ENCODE measurements around the gene HLA-DRB1. TPM values are rescaled to one million over a fixed set of nuclear protein-coding genes. Genes with fewer than 3 reads are reported as not detected.
"Not testable (repeated sequence)": the region's sequence is repeated elsewhere in the genome, so short reads cannot be mapped to it uniquely, and the experiment has no call there.

HLA-DRB1 gene
- total RNA-seq, 4 donors from 2014 or later = 28.2 to 93.2 (median 49.1) TPM

GRCh38 chr6:32551410-32551809 lies 38.2 kb downstream of the HLA-DRB1 start:
- H3K4me3 ChIP-seq = no peak overlapping the region
- no peak for DNase-seq (ENCODE audit: extremely low spot score)
- no peak overlapping the region for H3K27ac ChIP-seq (replicated peaks in 1 of 4)
- H3K36me3 ChIP-seq = no peaks in the 10 kb centered on the region
- no peaks in the 10 kb centered on the region for H3K27me3 ChIP-seq
- H3K4me1 ChIP-seq = no peaks in the 10 kb centered on the region
- 52% methylated on average over 5 of the region's 5 CpGs for WGBS
- TF ChIP-seq POLR2A (IDR thresholded peaks at IDR 0.05; ENCODE audit: low read depth) (no peak), CTCF (IDR thresholded peaks at IDR 0.05) (no peak), EP300 (IDR thresholded peaks at IDR 0.05) (no peak), POLR2AphosphoS5 (IDR thresholded peaks at IDR 0.05) (no peak)
- intact Hi-C loops (cut with DNase I) = no loop called here
- no peaks in the 10 kb centered on the region for H3K9me3 ChIP-seq

GRCh38 chr6:32539839-32540238 lies 49.8 kb downstream of the HLA-DRB1 start:
- no peaks in the 10 kb centered on the region for H3K36me3 ChIP-seq
- intact Hi-C loops (cut with DNase I) = no loop called here
- H3K27me3 ChIP-seq = no peaks in the 10 kb centered on the region
- no peak overlapping the region for H3K4me3 ChIP-seq
- 85% methylated on average over 5 of the region's 5 CpGs for WGBS
- TF ChIP-seq POLR2AphosphoS5 (IDR thresholded peaks at IDR 0.05) (no peak), CTCF (IDR thresholded peaks at IDR 0.05) (no peak), EP300 (IDR thresholded peaks at IDR 0.05) (no peak)
- no peak for DNase-seq (ENCODE audit: extremely low spot score)
- no peak overlapping the region for H3K27ac ChIP-seq (replicated peaks in 1 of 4)
- H3K4me1 ChIP-seq = no peaks in the 10 kb centered on the region
- no peaks in the 10 kb centered on the region for H3K9me3 ChIP-seq

GRCh38 chr6:32530431-32530793 lies 59.2 kb downstream of the HLA-DRB1 start:
- DNase-seq (ENCODE audit: extremely low spot score); H3K4me3 ChIP-seq; H3K4me1 ChIP-seq; H3K27ac ChIP-seq (replicated peaks in 1 of 4); H3K27me3 ChIP-seq; H3K36me3 ChIP-seq; H3K9me3 ChIP-seq; intact Hi-C loops (cut with DNase I): not testable (repeated sequence)
- 21% methylated on average over 3 of the region's 3 CpGs for WGBS

GRCh38 chr6:32529697-32530430 lies 59.8 kb downstream of the HLA-DRB1 start, which contains the start of gene HLA-DRB5:
Gene HLA-DRB5 (minus strand): TSS chr6:32530287. CDS start chr6:32530224, 63 bp downstream.
- 61% methylated on average over 3 of the region's 4 CpGs for WGBS
- DNase-seq (ENCODE audit: extremely low spot score) = no peak
- intact Hi-C loops (cut with DNase I) = loop anchor here (5.0 kb wide), 1 partner anchor 57 kb away; the partner anchor contains the start of gene HLA-DRB1

More at GRCh38 chr6:32529697-32530430, 59.8 kb downstream of the HLA-DRB1 start, which contains the start of gene HLA-DRB5:
- no peaks in the 10 kb centered on the region for H3K36me3 ChIP-seq
- H3K27ac ChIP-seq (replicated peaks in 1 of 4) = no peak within 1 kb of the TSS
- H3K4me1 ChIP-seq = no peaks in the 10 kb centered on the region
- H3K4me3 ChIP-seq = peak within 1 kb of the TSS in 1 of 4 donors; percentile 12
- TF ChIP-seq EP300 (IDR thresholded peaks at IDR 0.05) = no peak
- peak in 1 of 2 donors; percentile 39 for TF ChIP-seq POLR2AphosphoS5 (IDR thresholded peaks at IDR 0.05)
- no peak for TF ChIP-seq POLR2A (IDR thresholded peaks at IDR 0.05; ENCODE audit: low read depth)
- no peak for TF ChIP-seq CTCF (IDR thresholded peaks at IDR 0.05)
- H3K27me3 ChIP-seq = no peaks in the 10 kb centered on the region
- no peaks in the 10 kb centered on the region for H3K9me3 ChIP-seq

Small RNA genes lying within 50 kb of the gene (small RNA-seq; reads per million reads assigned to genes)
- 0 reads per million in 3 donors for gene RNU1-61P

Other genes starting within 250 kb of the HLA-DRB1 start
- gene TSBP1, start 217.9 kb downstream of the HLA-DRB1 start, total RNA-seq = not detected
- not detected for gene BTNL2, start 182.7 kb downstream of the HLA-DRB1 start, total RNA-seq
- 100 to 1,000 TPM in 3 of 4 donors, 10 to 100 TPM in 1; 93.9 to 223 (median 113) TPM for gene HLA-DRA, start 150.0 kb downstream of the HLA-DRB1 start, total RNA-seq
- gene HLA-DRB5, start 59.6 kb downstream of the HLA-DRB1 start, total RNA-seq = 10 to 100 TPM in 2 of 4 donors, under 1 TPM in 2; 0.83 to 71.0 (median 7.2) TPM
- 1 to 10 TPM in 3 of 4 donors, under 1 TPM in 1; 0.97 to 8.4 (median 5.1) TPM for gene HLA-DQA1, start 47.6 kb upstream of the HLA-DRB1 start, total RNA-seq
- 1 to 10 TPM in 2 of 4 donors, under 1 TPM in 1, not detected in 1; 0.71 to 5.8 (median 4.8) TPM for gene HLA-DQB1, start 76.8 kb upstream of the HLA-DRB1 start, total RNA-seq
- gene HLA-DQA2, start 151.5 kb upstream of the HLA-DRB1 start, total RNA-seq = 1 to 10 TPM in 1 of 4 donors, under 1 TPM in 2, not detected in 1; 0.40 to 3.2 (median 0.42) TPM
- 1 to 10 TPM in 2 of 4 donors, under 1 TPM in 2; 0.33 to 1.7 (median 0.86) TPM for gene HLA-DQB2, start 173.7 kb upstream of the HLA-DRB1 start, total RNA-seq
- under 1 TPM in 3 of 4 donors, not detected in 1; 0.19 to 0.33 (median 0.29) TPM for gene HLA-DOB, start 227.2 kb upstream of the HLA-DRB1 start, total RNA-seq
- gene TAP2, start 248.9 kb upstream of the HLA-DRB1 start, total RNA-seq = 10 to 100 TPM in 3 of 4 donors, 1 to 10 TPM in 1; 8.6 to 16.3 (median 13.4) TPM

Measured in esophagus muscularis mucosa (tissue), 4 donors.